ENCODE results near the gene SIL1. TPM values are rescaled to one million over a fixed set of nuclear protein-coding genes. Genes with fewer than 3 reads are reported as not detected.
"Not testable (repeated sequence)": the region's sequence is repeated elsewhere in the genome, so short reads cannot be mapped to it uniquely, and the experiment has no call there.

SIL1 gene
- total RNA-seq, 2 donors from 2014 or later = 42.8 to 55.1 TPM

DNA sequence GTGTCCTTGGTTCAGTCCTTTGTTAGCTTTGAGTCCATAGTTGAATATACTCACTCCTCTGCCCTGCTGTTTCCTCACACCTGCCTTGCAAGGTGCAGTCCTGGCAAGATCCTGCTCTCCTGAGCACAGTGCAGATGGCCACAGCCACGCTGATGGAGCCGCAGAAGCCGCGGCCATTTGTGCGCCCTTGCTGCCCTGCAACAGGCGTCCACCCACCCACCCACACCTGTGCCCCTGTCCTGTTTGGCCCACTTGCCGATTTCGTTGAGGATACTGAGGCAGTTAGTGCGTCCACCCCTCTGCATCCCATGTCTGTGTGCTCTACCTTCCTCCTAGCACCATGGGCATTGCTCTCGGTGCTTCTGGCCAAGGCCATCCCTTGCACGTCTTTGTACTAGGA lies 271.9 kb downstream of the SIL1 start:
- no peak for DNase-seq (ENCODE audit: low spot score)
- intact Hi-C loops (cut with DNase I) = no loop called here

DNA sequence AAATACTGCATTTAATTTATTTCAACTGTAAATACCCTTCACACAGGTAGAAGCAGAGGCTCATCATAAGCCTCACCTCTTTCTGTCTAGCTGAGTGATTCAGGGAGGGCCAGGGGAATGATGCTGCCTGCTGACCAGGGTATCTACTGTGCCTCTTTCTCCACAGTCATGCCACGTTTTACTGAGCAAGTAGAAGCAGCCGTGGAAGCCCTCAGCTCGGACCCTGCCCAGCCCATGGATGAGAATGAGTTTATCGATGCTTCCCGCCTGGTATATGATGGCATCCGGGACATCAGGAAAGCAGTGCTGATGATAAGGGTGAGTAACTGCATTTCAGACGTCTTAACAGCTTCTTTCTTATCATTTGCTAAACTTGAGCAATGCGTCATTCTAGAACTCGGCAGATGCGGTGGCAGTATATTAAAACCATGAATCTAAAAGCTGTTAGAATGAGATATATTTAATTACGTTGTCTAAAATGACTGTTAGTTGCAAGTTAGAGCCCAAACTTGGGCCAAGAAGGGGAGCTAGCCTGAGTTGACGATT lies 273.0 kb downstream of the SIL1 start:
- intact Hi-C loops (cut with DNase I) = no loop called here
- DNase-seq (ENCODE audit: low spot score) = no peak

- DNase-seq (ENCODE audit: low spot score) = no peak
- intact Hi-C loops (cut with DNase I) = no loop called here
These were observed 275.7 kb downstream of the SIL1 start for GRCh38 chr5:138922494-138922893.

- DNase-seq (ENCODE audit: low spot score); intact Hi-C loops (cut with DNase I): not testable (repeated sequence)
These were observed 276.8 kb downstream of the SIL1 start for GRCh38 chr5:138921362-138921761.

- no peak for DNase-seq (ENCODE audit: low spot score)
- intact Hi-C loops (cut with DNase I) = no loop called here
These were observed 278.0 kb downstream of the SIL1 start for GRCh38 chr5:138920181-138920580.

GRCh38 chr5:138918686-138919085 lies 279.5 kb downstream of the SIL1 start:
- no peak for DNase-seq (ENCODE audit: low spot score)
- intact Hi-C loops (cut with DNase I) = no loop called here

DNA sequence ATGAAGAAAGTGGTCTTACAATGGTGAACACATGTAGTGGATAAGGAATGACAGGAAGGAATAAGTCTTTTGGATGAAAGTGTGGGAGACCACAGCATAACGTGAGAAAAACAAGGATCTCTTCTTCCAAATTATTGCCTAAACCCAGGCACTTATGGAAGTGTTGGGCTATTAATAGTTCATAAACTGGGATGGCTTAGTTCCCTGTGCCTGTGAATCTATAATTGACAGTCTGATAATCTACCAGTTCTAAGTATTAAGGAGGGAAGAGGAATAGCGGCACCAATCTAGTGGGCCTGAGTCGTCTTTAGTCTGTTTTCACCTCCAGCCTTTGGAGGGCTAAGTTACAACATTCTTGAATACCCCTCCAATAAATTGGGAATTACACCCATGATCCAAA lies 283.8 kb downstream of the SIL1 start:
- intact Hi-C loops (cut with DNase I) = no loop called here
- no peak for DNase-seq (ENCODE audit: low spot score)

- intact Hi-C loops (cut with DNase I) = no loop called here
These were observed 284.4 kb downstream of the SIL1 start for GRCh38 chr5:138913773-138914172.

GRCh38 chr5:138912093-138912492 lies 286.1 kb downstream of the SIL1 start:
- intact Hi-C loops (cut with DNase I) = no loop called here
- no peak for DNase-seq (ENCODE audit: low spot score)

More at GRCh38 chr5:138913773-138914172, 284.4 kb downstream of the SIL1 start:
- no peak for DNase-seq (ENCODE audit: low spot score)

- intact Hi-C loops (cut with DNase I) = no loop called here
- no peak for DNase-seq (ENCODE audit: low spot score)
These were observed 286.7 kb downstream of the SIL1 start for GRCh38 chr5:138911441-138911840.

GRCh38 chr5:138910546-138911185 lies 287.5 kb downstream of the SIL1 start:
- no peak for DNase-seq (ENCODE audit: low spot score)
- intact Hi-C loops (cut with DNase I) = no loop called here

GRCh38 chr5:138909734-138910133 lies 288.4 kb downstream of the SIL1 start:
- intact Hi-C loops (cut with DNase I) = no loop called here
- DNase-seq (ENCODE audit: low spot score) = no peak

DNA sequence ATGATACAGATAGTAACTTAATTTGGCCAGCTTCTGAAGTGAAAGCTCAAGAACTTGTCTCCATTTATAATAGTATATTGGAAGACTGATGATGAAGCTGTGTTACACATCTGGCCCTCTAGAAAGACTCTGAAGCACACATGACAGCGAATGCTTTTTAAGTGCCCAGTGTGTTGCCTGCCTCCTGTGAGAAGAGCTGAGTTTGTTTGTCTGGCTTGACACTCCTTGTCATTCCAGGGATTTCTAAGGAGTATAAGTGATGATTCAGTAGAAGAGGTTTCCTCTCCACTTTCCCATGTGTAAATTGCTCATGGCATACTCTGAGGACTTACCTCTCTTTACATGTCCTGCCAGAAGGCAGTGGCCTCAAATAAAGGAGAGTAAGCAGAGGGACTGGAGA lies 292.6 kb downstream of the SIL1 start:
- intact Hi-C loops (cut with DNase I) = no loop called here
- DNase-seq (ENCODE audit: low spot score) = no peak

GRCh38 chr5:138903130-138903775 lies 294.9 kb downstream of the SIL1 start:
- intact Hi-C loops (cut with DNase I) = no loop called here
- no peak for DNase-seq (ENCODE audit: low spot score)

DNA sequence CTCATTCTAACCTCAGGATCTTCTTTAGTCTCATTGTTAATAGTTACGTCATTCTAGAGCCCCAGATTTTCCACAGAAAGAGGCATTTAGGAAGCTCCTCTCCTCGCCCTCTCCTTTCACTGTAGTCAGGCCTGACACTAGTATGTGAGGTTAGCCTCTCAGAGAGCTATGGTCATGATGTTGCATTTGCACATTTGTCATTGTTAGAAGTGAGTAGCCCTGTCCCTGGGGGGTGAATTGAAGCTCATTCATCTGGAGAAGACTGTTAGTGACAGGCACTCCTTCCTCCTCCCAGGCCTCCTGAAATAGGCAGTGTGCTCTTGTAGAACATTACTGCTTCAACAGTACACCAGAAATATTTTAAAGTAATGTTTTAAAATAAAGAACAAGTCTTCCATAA lies 296.5 kb downstream of the SIL1 start:
- intact Hi-C loops (cut with DNase I) = no loop called here

GRCh38 chr5:138900281-138900965 lies 297.7 kb downstream of the SIL1 start:
- no peak for DNase-seq (ENCODE audit: low spot score)
- intact Hi-C loops (cut with DNase I) = no loop called here

More for the DNA sequence above, 296.5 kb downstream of the SIL1 start:
- no peak for DNase-seq (ENCODE audit: low spot score)

DNA sequence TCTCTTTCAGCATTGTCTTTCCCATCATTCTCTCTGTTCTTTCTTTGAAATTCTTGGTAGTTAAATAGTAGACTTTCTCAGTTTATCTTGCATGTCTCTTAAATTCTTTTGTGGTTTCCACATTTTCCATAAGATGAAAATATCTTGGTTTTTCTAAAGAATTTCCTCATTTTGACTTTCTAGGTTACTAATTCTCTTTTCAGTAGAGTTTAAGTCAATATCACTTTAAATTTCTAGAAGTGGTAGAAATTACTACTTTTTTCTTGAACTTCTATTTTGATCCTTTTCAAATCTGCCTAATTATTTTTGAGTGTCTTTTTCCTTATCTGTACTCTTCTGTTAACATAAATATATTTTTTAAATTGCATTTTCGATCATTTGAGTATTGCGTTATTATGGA lies 299.4 kb downstream of the SIL1 start:
- no peak for DNase-seq (ENCODE audit: low spot score)
- intact Hi-C loops (cut with DNase I) = no loop called here

DNA sequence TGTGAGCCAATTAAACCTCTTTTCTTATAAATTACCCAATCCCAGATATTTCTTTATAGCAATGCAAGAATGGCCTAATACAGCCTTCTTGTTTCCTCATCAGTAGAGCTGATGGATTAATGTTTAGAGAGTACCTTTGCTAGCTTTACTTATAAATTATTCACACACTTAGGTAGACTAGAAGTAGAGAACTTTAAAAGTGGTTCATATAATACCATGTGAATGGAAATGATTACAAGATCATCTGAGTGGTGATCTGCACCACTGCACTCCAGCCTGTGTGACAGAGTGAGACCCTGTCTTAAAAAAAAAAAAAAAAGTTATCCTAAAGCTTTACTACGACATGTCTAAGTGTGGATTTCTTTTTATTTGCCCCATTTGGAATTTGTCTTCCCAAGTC lies 299.9 kb downstream of the SIL1 start:
- intact Hi-C loops (cut with DNase I) = no loop called here
- no peak for DNase-seq (ENCODE audit: low spot score)
